Testis (tissue), 2 donors: ENCODE data around the gene OR10G3.

Source experiments
- CTCF ChIP-seq, 3 experiments: fragments of 450-650 bp in 2 of 3; fragments of 200-600 bp in 1 of 3; sonication (generic) in 1 of 3; IDR thresholded peaks; one replicate each; pipeline ENCODE4 v1.5.1; 2016 to 2019; ENCODE audit warnings: antibody characterized with exemption in 3 of 3, mild to moderate bottlenecking in 2 of 3, moderate library complexity in 1 of 3
- POLR2A ChIP-seq: fragments of 450-650 bp; IDR thresholded peaks from one replicate; pipeline ENCODE4 v1.6.1; 2017; ENCODE audit warnings: antibody characterized with exemption, mild to moderate bottlenecking, moderate library complexity

GRCh38 chr14:21521501-21521900 is 58.4 kb downstream of the OR10G3 start:
- TF ChIP-seq CTCF (IDR thresholded peaks at IDR 0.05) (no peak), POLR2A (no peak)
